GM20431 (cell line): ENCODE data around the gene ARL13B.
"Not testable (repeated sequence)": the region's sequence is repeated elsewhere in the genome, so short reads cannot be mapped to it uniquely, and the experiment has no call there.

Experiments used
- in situ Hi-C: fragments of 300-500 bp; cut with MseI, MboI; formaldehyde crosslinking; loops from one replicate; pipeline ENCODE4 v1.15.0; 2020; ENCODE audit warnings: low sequenced_read_pairs; ENCODE audit not compliant: unreplicated experiment

ARL13B gene

GRCh38 chr3:93992207-93992606, 12.3 kb downstream of the ARL13B start:
- in situ Hi-C loops: no loop called here

GRCh38 chr3:93994056-93994455, 14.1 kb downstream of the ARL13B start:
- in situ Hi-C loops: no loop called here

- in situ Hi-C loops: no loop called here
Observed at GRCh38 chr3:94001191-94001590, 21.2 kb downstream of the ARL13B start.

GRCh38 chr3:94001827-94002495, 22.0 kb downstream of the ARL13B start:
- in situ Hi-C loops: no loop called here

- in situ Hi-C loops: no loop called here
Observed at GRCh38 chr3:94004301-94004910, 24.5 kb downstream of the ARL13B start.

GRCh38 chr3:94008253-94008652, 28.3 kb downstream of the ARL13B start:
- in situ Hi-C loops: no loop called here

- in situ Hi-C loops: no loop called here
Observed at GRCh38 chr3:94009608-94010007, 29.7 kb downstream of the ARL13B start.

- in situ Hi-C loops: no loop called here
Observed at GRCh38 chr3:94011233-94011711, 31.3 kb downstream of the ARL13B start.

- in situ Hi-C loops: no loop called here
Observed at GRCh38 chr3:94012185-94012584, 32.2 kb downstream of the ARL13B start.

GRCh38 chr3:94015025-94015424, 35.1 kb downstream of the ARL13B start:
- in situ Hi-C loops: no loop called here

GRCh38 chr3:94019659-94020058, 39.7 kb downstream of the ARL13B start:
- in situ Hi-C loops: no loop called here

- in situ Hi-C loops: no loop called here
Observed at GRCh38 chr3:94020293-94020692, 40.3 kb downstream of the ARL13B start.

GRCh38 chr3:94024385-94024784, 44.4 kb downstream of the ARL13B start:
- in situ Hi-C loops: no loop called here

GRCh38 chr3:94026623-94027022, 46.7 kb downstream of the ARL13B start:
- in situ Hi-C loops: no loop called here

- in situ Hi-C loops: no loop called here
Observed at GRCh38 chr3:94028093-94028837, 48.3 kb downstream of the ARL13B start, which contains the start of gene STX19. Gene STX19, minus strand, starts transcription at chr3:94028597. Its CDS starts 13,328 bp downstream, at chr3:94015269.

GRCh38 chr3:94036909-94037507, 57.1 kb downstream of the ARL13B start:
- in situ Hi-C loops: no loop called here

- in situ Hi-C loops: no loop called here
Observed at GRCh38 chr3:94043285-94043684, 63.3 kb downstream of the ARL13B start.

GRCh38 chr3:94044100-94044936, 64.4 kb downstream of the ARL13B start:
- in situ Hi-C loops: not testable (repeated sequence)

GRCh38 chr3:94046533-94046932, 66.6 kb downstream of the ARL13B start:
- in situ Hi-C loops: no loop called here

GRCh38 chr3:94049267-94049666, 69.3 kb downstream of the ARL13B start:
- in situ Hi-C loops: no loop called here
